ENCODE data around the gene MXD3.

DNA sequence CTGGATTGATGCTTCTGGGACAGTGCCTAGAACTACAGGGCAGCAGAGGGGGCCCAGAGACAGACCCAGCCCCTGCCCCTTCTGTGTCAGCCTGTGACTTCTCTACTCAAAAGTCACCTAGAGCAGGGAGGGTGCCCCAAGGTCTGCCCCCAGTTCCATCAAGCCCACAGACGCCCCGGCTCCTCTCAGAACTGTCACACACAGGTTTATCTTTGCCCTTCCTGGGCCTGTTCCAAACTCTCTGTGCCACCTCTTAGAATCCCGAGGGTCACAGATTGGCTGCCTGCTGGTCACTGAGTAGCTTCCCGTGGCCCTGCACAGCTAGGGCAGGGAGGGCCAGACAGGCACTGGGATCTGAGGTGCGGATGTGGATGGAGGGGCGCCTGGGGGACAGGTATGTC, 47.8 kb upstream of the MXD3 start:
- TF ChIP-seq, protein P1, sequence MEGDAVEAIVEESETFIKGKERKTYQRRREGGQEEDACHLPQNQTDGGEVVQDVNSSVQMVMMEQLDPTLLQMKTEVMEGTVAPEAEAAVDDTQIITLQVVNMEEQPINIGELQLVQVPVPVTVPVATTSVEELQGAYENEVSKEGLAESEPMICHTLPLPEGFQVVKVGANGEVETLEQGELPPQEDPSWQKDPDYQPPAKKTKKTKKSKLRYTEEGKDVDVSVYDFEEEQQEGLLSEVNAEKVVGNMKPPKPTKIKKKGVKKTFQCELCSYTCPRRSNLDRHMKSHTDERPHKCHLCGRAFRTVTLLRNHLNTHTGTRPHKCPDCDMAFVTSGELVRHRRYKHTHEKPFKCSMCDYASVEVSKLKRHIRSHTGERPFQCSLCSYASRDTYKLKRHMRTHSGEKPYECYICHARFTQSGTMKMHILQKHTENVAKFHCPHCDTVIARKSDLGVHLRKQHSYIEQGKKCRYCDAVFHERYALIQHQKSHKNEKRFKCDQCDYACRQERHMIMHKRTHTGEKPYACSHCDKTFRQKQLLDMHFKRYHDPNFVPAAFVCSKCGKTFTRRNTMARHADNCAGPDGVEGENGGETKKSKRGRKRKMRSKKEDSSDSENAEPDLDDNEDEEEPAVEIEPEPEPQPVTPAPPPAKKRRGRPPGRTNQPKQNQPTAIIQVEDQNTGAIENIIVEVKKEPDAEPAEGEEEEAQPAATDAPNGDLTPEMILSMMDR (IDR thresholded peaks at IDR 0.05), result no peak
- no peak for TF ChIP-seq POLR2A (IDR thresholded peaks at IDR 0.05)
